Measurements from ENCODE around the gene LRCH1. TPM values are rescaled to one million over a fixed set of nuclear protein-coding genes. Genes with fewer than 3 reads are reported as not detected.

The LRCH1 gene
- total and polyA plus RNA-seq, 4 donors: 2.6 to 6.6 (median 3.4) TPM

Small RNA genes within 50 kb of the gene (small RNA-seq; reads per million reads assigned to genes)
- gene AL359880.1: not detected

Other genes starting within 250 kb of the LRCH1 start
- gene RUBCNL, start 165.9 kb upstream of the LRCH1 start, total RNA-seq: 1 to 10 TPM; 1.5 to 4.2 TPM
- under 1 TPM; 0.36 to 0.42 TPM for gene RUBCNL, start 165.9 kb upstream of the LRCH1 start, polyA plus RNA-seq
- gene ESD, start 244.0 kb downstream of the LRCH1 start, total RNA-seq: 10 to 100 TPM; 63.3 to 66.6 TPM
- 100 to 1,000 TPM in 1 of 2 donors, 10 to 100 TPM in 1; 77.4 to 146 TPM for gene ESD, start 244.0 kb downstream of the LRCH1 start, polyA plus RNA-seq